ENCODE measurements around the gene RND1.

Gene RND1

GRCh38 chr12:48899651-48900050 lies 34.0 kb upstream of the RND1 start:
- no peak for TF ChIP-seq CTCF (IDR thresholded peaks at IDR 0.05; ENCODE audit: low read depth, low read length)
- no peak for DNase-seq (ENCODE audit: extremely low read depth, low read depth)

- TF ChIP-seq CTCF (IDR thresholded peaks at IDR 0.05; ENCODE audit: low read depth, low read length) = no peak
- DNase-seq (ENCODE audit: extremely low read depth, low read depth) = no peak
Measured at GRCh38 chr12:48894271-48894670, 28.6 kb upstream of the RND1 start.

GRCh38 chr12:48890657-48891418 lies 25.2 kb upstream of the RND1 start:
- DNase-seq (ENCODE audit: extremely low read depth, low read depth) = peak; percentile 29
- peak; percentile 96 for TF ChIP-seq CTCF (IDR thresholded peaks at IDR 0.05; ENCODE audit: low read depth, low read length)

GRCh38 chr12:48889679-48890078 lies 24.0 kb upstream of the RND1 start:
- TF ChIP-seq CTCF (IDR thresholded peaks at IDR 0.05; ENCODE audit: low read depth, low read length) = no peak
- DNase-seq (ENCODE audit: extremely low read depth, low read depth) = no peak

GRCh38 chr12:48883305-48884161 lies 17.9 kb upstream of the RND1 start:
- no peak for DNase-seq (ENCODE audit: extremely low read depth, low read depth)
- no peak for TF ChIP-seq CTCF (IDR thresholded peaks at IDR 0.05; ENCODE audit: low read depth, low read length)

- no peak for TF ChIP-seq CTCF (IDR thresholded peaks at IDR 0.05; ENCODE audit: low read depth, low read length)
- DNase-seq (ENCODE audit: extremely low read depth, low read depth) = no peak
Measured at GRCh38 chr12:48882972-48883304, 17.3 kb upstream of the RND1 start.

- no peak for TF ChIP-seq CTCF (IDR thresholded peaks at IDR 0.05; ENCODE audit: low read depth, low read length)
Measured at GRCh38 chr12:48882315-48882687, 16.6 kb upstream of the RND1 start.

More at GRCh38 chr12:48882315-48882687, 16.6 kb upstream of the RND1 start:
- DNase-seq (ENCODE audit: extremely low read depth, low read depth) = no peak

Measured in AG09319 (cell line).